Stimulated activated CD4-positive, alpha-beta T cell treated with anti-CD3 and anti-CD28 coated beads, Interleukin-1b, Interleukin-23, amount 100 ng/mL, for 4 hours (primary cell): ENCODE measurements around the gene CLN6.
"Not testable (repeated sequence)": the region's sequence is repeated elsewhere in the genome, so short reads cannot be mapped to it uniquely, and the experiment has no call there.

Source experiments
- DNase-seq, 2 donors: peaks; one replicate each; pipeline ENCODE4 v3.0.0-alpha.2; 2020; ENCODE audit warnings: low read depth in 2 of 2

Gene CLN6

GRCh38 chr15:68256675-68257450 is 27.3 kb upstream of the CLN6 start:
- DNase-seq, result peak; percentile 62 to 65

- DNase-seq, result no peak
These were observed 23.5 kb upstream of the CLN6 start for GRCh38 chr15:68252925-68253534.

GRCh38 chr15:68249058-68249713 is 19.7 kb upstream of the CLN6 start:
- DNase-seq, result no peak

- no peak for DNase-seq
These were observed 14.7 kb upstream of the CLN6 start for GRCh38 chr15:68244235-68244634.

- no peak for DNase-seq
These were observed 11.8 kb upstream of the CLN6 start for GRCh38 chr15:68241088-68241935.

GRCh38 chr15:68239025-68239424 is 9.5 kb upstream of the CLN6 start:
- no peak for DNase-seq

GRCh38 chr15:68235022-68235421 is 5.5 kb upstream of the CLN6 start:
- no peak for DNase-seq

- not testable (repeated sequence) for DNase-seq
These were observed 5.0 kb upstream of the CLN6 start for GRCh38 chr15:68234520-68234919.

GRCh38 chr15:68234060-68234459 is 4.5 kb upstream of the CLN6 start:
- no peak for DNase-seq

- no peak for DNase-seq
These were observed 3.4 kb upstream of the CLN6 start for GRCh38 chr15:68232937-68233336.

- DNase-seq, result no peak
These were observed 2.9 kb upstream of the CLN6 start for GRCh38 chr15:68232449-68232848.

- no peak for DNase-seq
These were observed 1.7 kb upstream of the CLN6 start for GRCh38 chr15:68231102-68231818.

GRCh38 chr15:68230157-68231100 is 901 bp upstream of the CLN6 start:
- no peak for DNase-seq

- DNase-seq, result no peak
These were observed 550 bp downstream of the CLN6 start for GRCh38 chr15:68228971-68229385.

- no peak for DNase-seq
These were observed 1.2 kb downstream of the CLN6 start for GRCh38 chr15:68228143-68228970.

- DNase-seq, result no peak
These were observed 1.8 kb downstream of the CLN6 start for GRCh38 chr15:68227643-68228142.

GRCh38 chr15:68225442-68225841 is 4.1 kb downstream of the CLN6 start:
- not testable (repeated sequence) for DNase-seq

- DNase-seq, result no peak
These were observed 4.8 kb downstream of the CLN6 start for GRCh38 chr15:68224546-68225250.
